Mesendoderm (in vitro differentiated cells): ENCODE data around the gene EXOC3L2.

ENCODE experiments used
- DNase-seq: peaks from one replicate; pipeline ENCODE4 v3.0.0; 2013
- H2AK5ac ChIP-seq: 2 replicates; pipeline ENCODE4 v1.6.1; 2013; ENCODE audit warnings: low read length, inconsistent platforms
- H2BK120ac ChIP-seq: 2 replicates; pipeline ENCODE4 v1.6.1; 2013; ENCODE audit warnings: low read depth, mild to moderate bottlenecking, low read length, moderate library complexity, mixed read lengths
- H2BK15ac ChIP-seq: replicated peaks from 2 replicates; pipeline ENCODE4 v1.6.1; 2013; ENCODE audit warnings: low read depth, mild to moderate bottlenecking, moderate library complexity
- H2BK5ac ChIP-seq: 2 replicates; pipeline ENCODE4 v1.6.1; 2013; ENCODE audit warnings: low read length, inconsistent platforms
- H3K18ac ChIP-seq: 2 replicates; pipeline ENCODE4 v1.6.1; 2013; ENCODE audit warnings: mild to moderate bottlenecking, low read length, mixed read lengths
- H3K23ac ChIP-seq: one replicate; pipeline ENCODE4 v1.6.1; 2013; ENCODE audit warnings: low read length
- H3K27ac ChIP-seq: 2 replicates; pipeline ENCODE4 v1.5.1; 2013; ENCODE audit warnings: low read depth, mild to moderate bottlenecking, inconsistent platforms, low read length, moderate library complexity
- H3K27me3 ChIP-seq: 2 replicates; pipeline ENCODE4 v1.6.1; 2013; ENCODE audit warnings: low read length, control low read depth, mild to moderate bottlenecking, inconsistent platforms; ENCODE audit not compliant: insufficient read depth, poor library complexity
- H3K36me3 ChIP-seq: 2 replicates; pipeline ENCODE4 v1.6.1; 2013; ENCODE audit warnings: low read length, inconsistent platforms; ENCODE audit not compliant: control insufficient read depth, insufficient read depth
- H3K4ac ChIP-seq: one replicate; pipeline ENCODE4 v1.6.1; 2013; ENCODE audit warnings: low read depth, mild to moderate bottlenecking, low read length, moderate library complexity
- H3K4me1 ChIP-seq: 2 replicates; pipeline ENCODE4 v1.6.1; 2013; ENCODE audit warnings: low read depth, low read length, inconsistent platforms; ENCODE audit not compliant: control insufficient read depth
- H3K4me2 ChIP-seq: 2 replicates; pipeline ENCODE4 v1.6.1; 2013; ENCODE audit warnings: low read length
- H3K4me3 ChIP-seq: 2 replicates; pipeline ENCODE4 v1.5.1; 2013; ENCODE audit warnings: mild to moderate bottlenecking, low read length
- H3K56ac ChIP-seq: one replicate; pipeline ENCODE4 v1.6.1; 2013; ENCODE audit warnings: low read length
- H3K79me1 ChIP-seq: 2 replicates; pipeline ENCODE4 v1.6.1; 2013; ENCODE audit warnings: low read length, inconsistent platforms
- H3K79me2 ChIP-seq: 2 replicates; pipeline ENCODE4 v1.6.1; 2013; ENCODE audit warnings: mild to moderate bottlenecking, low read length; ENCODE audit not compliant: control insufficient read depth, insufficient read depth
- H3K9ac ChIP-seq: 2 replicates; pipeline ENCODE4 v1.6.1; 2013; ENCODE audit warnings: low read length, inconsistent platforms
- H4K5ac ChIP-seq: one replicate; pipeline ENCODE4 v1.6.1; 2013; ENCODE audit warnings: low read length
- H4K8ac ChIP-seq: one replicate; pipeline ENCODE4 v1.6.1; 2013; ENCODE audit warnings: low read depth, mild to moderate bottlenecking, control low read depth, low read length, moderate library complexity
- WGBS: extraction: QIAGEN DNeasy Blood & Tissue Kit; methylation state at CpG from one replicate; pipeline ENCODE4 v1.1.7; 2013; ENCODE audit warnings: low lambda C conversion rate, missing lambda C conversion rate; ENCODE audit not compliant: insufficient coverage; ENCODE audit errors: extremely low coverage; 5-methylcytosine and 5-hydroxymethylcytosine counted together

EXOC3L2 gene

DNA sequence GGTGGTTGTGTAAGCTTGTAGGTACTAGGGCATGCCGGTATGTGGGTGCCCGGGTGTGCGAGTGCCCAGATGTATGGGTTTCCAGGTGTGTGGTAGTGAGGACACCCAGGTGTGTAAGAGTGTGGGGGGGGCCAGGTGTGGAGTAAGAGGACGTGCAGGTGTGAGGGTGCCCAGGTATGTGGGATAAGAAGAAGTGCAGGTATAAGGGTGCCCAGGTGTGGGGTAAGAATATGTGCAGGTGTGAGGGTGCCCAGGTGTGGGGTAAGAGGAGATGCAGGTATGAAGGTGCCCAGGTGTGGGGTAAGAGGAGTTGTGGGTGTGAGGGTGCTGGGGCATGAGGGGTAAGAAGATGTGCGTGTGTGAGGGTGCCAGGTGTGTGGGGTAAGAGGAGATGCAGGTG, 20.2 kb upstream of the EXOC3L2 start:
- Histone ChIP-seq H3K4ac (no peak overlapping the region), H2BK120ac (no peak overlapping the region), H3K4me2 (no peak overlapping the region), H3K36me3 (no peaks in the 10 kb centered on the region), H3K4me3 (no peak overlapping the region), H4K8ac (no peak overlapping the region), H3K79me2 (no peaks in the 10 kb centered on the region), H3K23ac (no peak overlapping the region), H3K4me1 (no peaks in the 10 kb centered on the region), H3K27me3 (no peaks in the 10 kb centered on the region), H3K79me1 (no peaks in the 10 kb centered on the region), H2BK5ac (no peak overlapping the region), H3K27ac (no peak overlapping the region), H2AK5ac (no peak overlapping the region), H3K9ac (no peak overlapping the region), H3K18ac (no peak overlapping the region), H2BK15ac (no peak overlapping the region), H4K5ac (no peak overlapping the region), H3K56ac (no peak overlapping the region)
- no peak for DNase-seq
- WGBS: no CpG with 5 or more reads among the region's 5 CpGs

DNA sequence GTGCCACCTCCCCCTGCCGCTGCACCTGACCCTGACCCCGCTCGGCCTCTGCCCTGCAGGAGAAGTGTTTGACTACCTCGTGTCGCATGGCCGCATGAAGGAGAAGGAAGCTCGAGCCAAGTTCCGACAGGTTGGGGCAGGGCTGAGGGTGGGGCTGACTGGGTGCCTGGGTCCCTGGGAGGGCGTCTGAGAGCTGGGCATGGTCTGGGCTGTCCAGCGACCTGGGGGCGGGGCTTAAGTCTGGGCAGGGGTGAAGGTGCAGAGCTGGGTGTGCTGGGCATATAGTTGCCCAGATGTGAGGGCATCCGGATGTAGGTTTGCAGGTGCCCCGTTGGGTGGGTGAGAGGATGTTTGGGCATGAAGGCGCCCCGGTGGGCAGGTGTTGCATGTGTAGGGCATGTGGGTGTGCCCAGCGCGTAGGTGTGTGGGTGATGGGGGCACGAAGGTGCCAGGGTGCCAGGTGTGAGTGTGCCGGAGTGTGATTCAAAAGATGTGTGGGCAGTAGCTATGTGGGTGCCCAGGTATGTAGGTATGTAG, 19.6 kb upstream of the EXOC3L2 start:
- H2AK5ac ChIP-seq: no peak overlapping the region
- no peak overlapping the region for H2BK120ac ChIP-seq
- H3K56ac ChIP-seq: no peak overlapping the region
- no peaks in the 10 kb centered on the region for H3K27me3 ChIP-seq
- H3K4me2 ChIP-seq: no peak overlapping the region
- H3K4me1 ChIP-seq: no peaks in the 10 kb centered on the region
- WGBS: no CpG with 5 or more reads among the region's 19 CpGs
- no peaks in the 10 kb centered on the region for H3K36me3 ChIP-seq
- H2BK5ac ChIP-seq: no peak overlapping the region
- no peak overlapping the region for H3K23ac ChIP-seq
- no peaks in the 10 kb centered on the region for H3K79me1 ChIP-seq
- no peak overlapping the region for H3K4ac ChIP-seq
- H3K9ac ChIP-seq: no peak overlapping the region
- H4K8ac ChIP-seq: no peak overlapping the region
- DNase-seq: no peak
- no peak overlapping the region for H4K5ac ChIP-seq
- H3K4me3 ChIP-seq: no peak overlapping the region
- H3K18ac ChIP-seq: no peak overlapping the region
- H2BK15ac ChIP-seq: no peak overlapping the region
- no peaks in the 10 kb centered on the region for H3K79me2 ChIP-seq
- no peak overlapping the region for H3K27ac ChIP-seq

DNA sequence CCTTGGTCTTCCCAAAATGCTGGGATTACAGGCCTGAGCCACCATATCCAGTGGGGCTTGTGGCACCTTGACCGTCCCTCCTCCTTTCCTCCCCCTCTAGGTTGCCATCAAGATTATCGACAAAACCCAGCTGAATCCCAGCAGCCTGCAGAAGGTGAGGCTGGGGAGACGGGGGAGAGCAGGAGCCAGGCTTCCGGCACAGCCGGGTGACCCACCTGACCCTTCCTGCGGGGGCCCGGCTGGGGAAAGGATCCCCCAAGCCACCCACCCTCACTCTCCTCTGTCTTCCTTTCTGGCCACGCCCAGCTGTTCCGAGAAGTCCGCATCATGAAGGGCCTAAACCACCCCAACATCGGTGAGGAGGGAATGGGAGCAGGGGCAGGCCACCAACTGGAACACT, 17.8 kb upstream of the EXOC3L2 start:
- no peak for DNase-seq
- no peak overlapping the region for H3K4me2 ChIP-seq
- H2BK5ac ChIP-seq: no peak overlapping the region
- no peaks in the 10 kb centered on the region for H3K79me1 ChIP-seq
- no peak overlapping the region for H4K5ac ChIP-seq
- H3K4me1 ChIP-seq: no peaks in the 10 kb centered on the region
- no peak overlapping the region for H4K8ac ChIP-seq
- no peak overlapping the region for H3K23ac ChIP-seq
- H3K27me3 ChIP-seq: no peaks in the 10 kb centered on the region
- no peak overlapping the region for H3K56ac ChIP-seq
- no peaks in the 10 kb centered on the region for H3K79me2 ChIP-seq
- no CpG with 5 or more reads among the region's 11 CpGs for WGBS
- H3K36me3 ChIP-seq: no peaks in the 10 kb centered on the region
- H3K4me3 ChIP-seq: no peak overlapping the region
- no peak overlapping the region for H2AK5ac ChIP-seq
- H3K4ac ChIP-seq: no peak overlapping the region
- no peak overlapping the region for H3K18ac ChIP-seq
- H3K27ac ChIP-seq: no peak overlapping the region
- no peak overlapping the region for H2BK120ac ChIP-seq
- no peak overlapping the region for H3K9ac ChIP-seq
- H2BK15ac ChIP-seq: no peak overlapping the region

DNA sequence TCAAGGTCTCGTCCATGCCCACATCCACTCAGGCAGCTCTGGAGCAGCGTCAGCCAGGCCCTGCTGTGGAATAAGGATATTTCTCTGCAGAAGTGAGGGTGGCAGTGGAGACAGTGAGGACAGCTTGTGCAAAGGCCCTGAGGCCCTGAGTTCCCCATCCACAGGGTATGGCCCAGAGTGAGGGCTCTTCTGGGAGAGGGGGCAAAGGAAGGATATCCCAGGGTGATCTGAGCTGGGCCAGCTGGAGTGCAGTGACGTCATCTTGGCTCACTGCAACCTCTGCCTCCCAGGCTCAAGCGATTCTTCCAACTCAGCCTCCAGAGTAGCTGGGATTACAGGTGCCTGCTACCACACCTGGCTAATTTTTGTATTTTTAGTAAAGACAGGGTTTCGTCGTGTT, 17.4 kb upstream of the EXOC3L2 start:
- no peak overlapping the region for H4K8ac ChIP-seq
- no peak for DNase-seq
- H4K5ac ChIP-seq: no peak overlapping the region

DNA sequence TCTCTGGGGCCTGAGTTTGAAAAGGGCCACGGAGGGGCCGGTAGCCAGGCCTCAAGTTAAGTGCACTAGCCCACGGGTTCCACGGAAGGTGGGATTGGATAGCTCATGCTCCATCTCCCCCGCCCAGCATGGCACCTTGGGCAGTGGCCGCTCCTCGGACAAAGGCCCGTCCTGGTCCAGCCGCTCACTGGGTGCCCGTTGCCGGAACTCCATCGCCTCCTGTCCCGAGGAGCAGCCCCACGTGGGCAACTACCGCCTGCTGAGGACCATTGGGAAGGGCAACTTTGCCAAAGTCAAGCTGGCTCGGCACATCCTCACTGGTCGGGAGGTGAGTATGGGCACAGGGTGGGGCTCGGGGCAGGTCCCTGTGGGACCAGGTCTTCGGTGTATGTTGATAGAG, 13.7 kb upstream of the EXOC3L2 start:
- no peak overlapping the region for H4K8ac ChIP-seq
- no peak overlapping the region for H3K4me2 ChIP-seq
- no peak overlapping the region for H2AK5ac ChIP-seq
- no peak for DNase-seq
- no peaks in the 10 kb centered on the region for H3K27me3 ChIP-seq
- H3K4me1 ChIP-seq: no peaks in the 10 kb centered on the region
- no peak overlapping the region for H2BK5ac ChIP-seq
- H3K27ac ChIP-seq: no peak overlapping the region
- no peak overlapping the region for H2BK15ac ChIP-seq
- no peak overlapping the region for H4K5ac ChIP-seq
- no peak overlapping the region for H3K4ac ChIP-seq
- no peak overlapping the region for H3K56ac ChIP-seq
- no peak overlapping the region for H3K9ac ChIP-seq
- no peak overlapping the region for H3K18ac ChIP-seq
- H3K79me2 ChIP-seq: peaks cover under 1% of the 10 kb centered on the region
- whole genome bisulfite sequencing: no CpG with 5 or more reads among the region's 19 CpGs
- H2BK120ac ChIP-seq: no peak overlapping the region
- peaks cover 5% of the 10 kb centered on the region for H3K79me1 ChIP-seq
- H3K23ac ChIP-seq: no peak overlapping the region
- H3K36me3 ChIP-seq: no peaks in the 10 kb centered on the region
- no peak overlapping the region for H3K4me3 ChIP-seq

More for the DNA sequence above, 17.4 kb upstream of the EXOC3L2 start:
- no CpG with 5 or more reads among the region's 6 CpGs for WGBS
- Histone ChIP-seq H3K9ac (no peak overlapping the region), H3K27ac (no peak overlapping the region), H3K79me2 (no peaks in the 10 kb centered on the region), H3K79me1 (no peaks in the 10 kb centered on the region), H3K27me3 (no peaks in the 10 kb centered on the region), H2BK15ac (no peak overlapping the region), H3K18ac (no peak overlapping the region), H3K4ac (no peak overlapping the region), H3K4me2 (no peak overlapping the region), H2AK5ac (no peak overlapping the region), H2BK120ac (no peak overlapping the region), H3K4me1 (no peaks in the 10 kb centered on the region), H3K4me3 (no peak overlapping the region), H3K56ac (no peak overlapping the region), H3K23ac (no peak overlapping the region), H2BK5ac (no peak overlapping the region), H3K36me3 (no peaks in the 10 kb centered on the region)

DNA sequence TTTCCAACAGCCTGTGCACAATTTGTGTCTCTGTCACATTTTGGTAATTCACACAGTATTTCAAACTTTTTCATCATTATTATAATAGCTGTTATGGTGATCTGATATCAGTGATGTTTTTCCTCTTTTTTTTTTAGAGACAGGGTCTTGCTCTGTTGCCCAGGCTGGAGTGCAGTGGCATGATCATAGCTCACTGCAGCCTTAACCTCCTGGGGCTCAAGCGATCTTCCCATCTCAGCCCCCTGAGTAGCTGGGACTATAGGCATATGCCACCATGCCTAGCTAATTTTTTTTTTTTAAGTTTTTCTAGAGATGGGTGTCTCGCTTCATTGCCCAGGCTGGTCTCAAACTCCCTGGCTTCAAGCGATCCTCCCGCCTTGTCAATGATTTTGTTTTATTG, 11.6 kb upstream of the EXOC3L2 start:
- H2AK5ac ChIP-seq: no peak overlapping the region
- H2BK120ac ChIP-seq: no peak overlapping the region
- H4K8ac ChIP-seq: no peak overlapping the region
- no peak overlapping the region for H3K18ac ChIP-seq
- H3K4me3 ChIP-seq: no peak overlapping the region
- H3K79me2 ChIP-seq: peaks cover 3% of the 10 kb centered on the region
- H3K27me3 ChIP-seq: no peaks in the 10 kb centered on the region
- no peak for DNase-seq
- no CpG with 5 or more reads among the region's 4 CpGs for WGBS
- H3K23ac ChIP-seq: no peak overlapping the region
- no peaks in the 10 kb centered on the region for H3K36me3 ChIP-seq
- no peak overlapping the region for H4K5ac ChIP-seq
- no peak overlapping the region for H3K4me2 ChIP-seq
- no peak overlapping the region for H3K4ac ChIP-seq
- no peak overlapping the region for H2BK15ac ChIP-seq
- no peak overlapping the region for H2BK5ac ChIP-seq
- H3K56ac ChIP-seq: no peak overlapping the region
- peaks cover 14% of the 10 kb centered on the region for H3K79me1 ChIP-seq
- H3K27ac ChIP-seq: no peak overlapping the region
- H3K4me1 ChIP-seq: no peaks in the 10 kb centered on the region
- H3K9ac ChIP-seq: no peak overlapping the region
